ENCODE data around the gene ANK3. TPM values are rescaled to one million over a fixed set of nuclear protein-coding genes. Genes with fewer than 3 reads are reported as not detected.
A peak's percentile ranks its signal among the peaks of the same experiment; 100 is the strongest.

Gene ANK3
- total and polyA plus RNA-seq, 2 experiments from 2014 or later: 46.5 to 85.2 TPM

DNA sequence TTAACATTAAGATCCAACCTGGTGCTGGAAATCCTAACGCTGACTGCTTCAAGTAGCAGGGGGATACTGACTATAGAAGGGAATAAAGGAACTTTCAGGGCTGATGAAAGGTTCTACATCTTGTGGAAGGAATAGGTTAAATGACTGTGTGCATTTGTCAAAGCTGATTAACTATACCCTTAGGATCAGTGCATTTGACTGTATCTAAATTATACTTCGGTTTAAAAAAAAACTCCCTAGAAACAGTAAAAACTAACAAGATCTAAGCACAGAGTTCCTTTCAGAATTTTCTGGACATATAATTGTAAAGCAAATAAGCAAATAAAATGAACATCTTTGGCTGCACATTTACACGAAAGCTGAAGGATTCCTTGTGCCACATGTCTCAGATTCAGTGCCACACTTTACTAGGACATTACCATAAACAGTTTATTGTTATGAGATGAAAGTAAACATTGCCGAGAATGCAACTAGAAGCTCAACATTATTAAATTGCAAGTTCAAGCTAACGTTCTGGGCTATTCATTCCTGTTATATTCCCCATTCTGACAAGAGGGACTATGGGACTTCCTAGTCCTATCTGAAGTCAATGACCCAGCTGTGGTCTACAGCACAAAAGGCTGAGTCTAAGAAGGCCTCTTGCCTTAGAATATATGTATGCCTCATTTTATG, 20.7 kb downstream of the ANK3 start (continued):
- TF ChIP-seq, protein P1, sequence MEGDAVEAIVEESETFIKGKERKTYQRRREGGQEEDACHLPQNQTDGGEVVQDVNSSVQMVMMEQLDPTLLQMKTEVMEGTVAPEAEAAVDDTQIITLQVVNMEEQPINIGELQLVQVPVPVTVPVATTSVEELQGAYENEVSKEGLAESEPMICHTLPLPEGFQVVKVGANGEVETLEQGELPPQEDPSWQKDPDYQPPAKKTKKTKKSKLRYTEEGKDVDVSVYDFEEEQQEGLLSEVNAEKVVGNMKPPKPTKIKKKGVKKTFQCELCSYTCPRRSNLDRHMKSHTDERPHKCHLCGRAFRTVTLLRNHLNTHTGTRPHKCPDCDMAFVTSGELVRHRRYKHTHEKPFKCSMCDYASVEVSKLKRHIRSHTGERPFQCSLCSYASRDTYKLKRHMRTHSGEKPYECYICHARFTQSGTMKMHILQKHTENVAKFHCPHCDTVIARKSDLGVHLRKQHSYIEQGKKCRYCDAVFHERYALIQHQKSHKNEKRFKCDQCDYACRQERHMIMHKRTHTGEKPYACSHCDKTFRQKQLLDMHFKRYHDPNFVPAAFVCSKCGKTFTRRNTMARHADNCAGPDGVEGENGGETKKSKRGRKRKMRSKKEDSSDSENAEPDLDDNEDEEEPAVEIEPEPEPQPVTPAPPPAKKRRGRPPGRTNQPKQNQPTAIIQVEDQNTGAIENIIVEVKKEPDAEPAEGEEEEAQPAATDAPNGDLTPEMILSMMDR (conservative IDR thresholded peaks at IDR 0.05; ENCODE audit: low read depth in 2 of 2): no peak

DNA sequence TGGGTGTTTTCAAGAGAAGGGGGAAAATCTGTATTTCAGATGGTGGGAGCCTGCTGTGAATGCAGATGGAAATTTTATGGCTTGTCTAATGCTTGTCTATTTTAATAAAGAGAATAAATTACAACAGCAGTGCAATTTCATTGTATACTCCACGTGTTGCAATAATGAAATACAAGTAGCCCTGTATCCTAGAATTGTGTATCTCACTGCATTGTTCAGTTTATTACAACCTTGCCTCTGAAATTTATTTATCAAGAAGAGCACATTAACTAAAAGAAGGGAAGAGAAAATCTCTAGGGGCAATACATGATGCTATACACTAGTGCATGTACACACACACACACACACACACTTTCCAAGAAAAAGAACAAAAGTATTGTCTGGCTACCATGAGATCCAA, 21.8 kb downstream of the ANK3 start:
- no peak for DNase-seq (ENCODE audit: low spot score)
- Histone ChIP-seq H3K27me3 (ENCODE audit: insufficient read depth) (no peaks in the 10 kb centered on the region), H3K4me2 (no peak overlapping the region), H2AFZ (no peak overlapping the region), H3K9me2 (ENCODE audit: insufficient read depth) (no peaks in the 10 kb centered on the region), H3K36me3 (ENCODE audit: insufficient read depth) (no peaks in the 10 kb centered on the region), H3K27ac (ENCODE audit: low read depth) (no peak overlapping the region), H3K4me3 (no peak overlapping the region), H3F3A (replicated peaks; ENCODE audit: low read depth) (no peaks in the 10 kb centered on the region), H4K20me1 (replicated peaks; ENCODE audit: insufficient read depth) (no peaks in the 10 kb centered on the region), H3K4me1 (ENCODE audit: insufficient read depth) (peaks cover 7% of the 10 kb centered on the region; the same call in 1 of the 2 replicates), H3K79me2 (replicated peaks; ENCODE audit: insufficient read depth) (no peaks in the 10 kb centered on the region)
- H3K27me3 Mint-ChIP-seq (ENCODE audit: insufficient read depth, low read depth, poor library complexity): no peaks in the 10 kb centered on the region
- H3K9me3 Mint-ChIP-seq: no peaks in the 10 kb centered on the region
- ATAC-seq: no peak
- no peak overlapping the region for H3K4me3 Mint-ChIP-seq
- H3K27ac Mint-ChIP-seq: no peak overlapping the region
- H3K4me1 Mint-ChIP-seq: peaks cover 13% of the 10 kb centered on the region; the same call in 2 of the 3 replicates
- H3K36me3 Mint-ChIP-seq (ENCODE audit: low read depth): no peaks in the 10 kb centered on the region
- no peak for TF ChIP-seq POLR2AphosphoS5 (IDR thresholded peaks at IDR 0.05; ENCODE audit: low read depth)
- TF ChIP-seq ZNF114 (CRISPR knock-in tag; IDR thresholded peaks at IDR 0.05): no peak
- no peak for TF ChIP-seq EZH2 (IDR thresholded peaks at IDR 0.05; ENCODE audit: low read depth, unreplicated experiment)
- no peak for TF ChIP-seq STAT1 (IDR thresholded peaks at IDR 0.05; ENCODE audit: unreplicated experiment)

DNA sequence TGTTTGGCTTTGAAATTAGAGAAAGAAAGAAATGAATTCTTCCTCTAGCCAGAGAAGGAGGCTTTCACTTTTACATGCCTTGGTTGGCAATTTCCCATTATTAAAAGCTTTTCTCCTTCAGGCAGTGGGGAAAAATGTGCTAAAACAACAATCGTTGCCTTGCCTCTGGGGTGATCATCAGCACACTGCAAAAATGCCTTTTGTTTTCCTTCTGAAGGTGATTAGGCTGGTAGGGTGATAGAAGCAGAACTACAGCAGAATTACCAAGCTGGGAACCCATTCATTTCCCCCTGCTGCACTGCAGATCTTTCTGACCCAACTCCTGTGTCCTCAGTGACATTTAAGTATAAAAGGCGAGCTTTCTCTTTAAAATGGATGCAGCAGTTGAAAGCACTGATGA, 22.2 kb downstream of the ANK3 start:
- Mint-ChIP-seq H3K27me3 (ENCODE audit: insufficient read depth, low read depth, poor library complexity) (no peaks in the 10 kb centered on the region), H3K9me3 (no peaks in the 10 kb centered on the region), H3K4me1 (peaks cover 17% of the 10 kb centered on the region), H3K4me3 (no peak overlapping the region), H3K27ac (no peak overlapping the region; the same call in 1 of the 2 replicates), H3K36me3 (ENCODE audit: low read depth) (no peaks in the 10 kb centered on the region)
- Histone ChIP-seq H3K4me2 (no peak overlapping the region), H3K9me2 (ENCODE audit: insufficient read depth) (no peaks in the 10 kb centered on the region), H3F3A (replicated peaks; ENCODE audit: low read depth) (no peaks in the 10 kb centered on the region), H3K27me3 (ENCODE audit: insufficient read depth) (no peaks in the 10 kb centered on the region), H4K20me1 (replicated peaks; ENCODE audit: insufficient read depth) (no peaks in the 10 kb centered on the region), H2AFZ (no peak overlapping the region), H3K79me2 (replicated peaks; ENCODE audit: insufficient read depth) (no peaks in the 10 kb centered on the region), H3K27ac (ENCODE audit: low read depth) (no peak overlapping the region), H3K4me3 (no peak overlapping the region), H3K4me1 (ENCODE audit: insufficient read depth) (peaks cover 7% of the 10 kb centered on the region; the same call in 1 of the 2 replicates), H3K36me3 (ENCODE audit: insufficient read depth) (no peaks in the 10 kb centered on the region)
- DNase-seq (ENCODE audit: low spot score) (peak; percentile 23), ATAC-seq (peak; percentile 70)
- TF ChIP-seq JUNB (IDR thresholded peaks at IDR 0.05; ENCODE audit: unreplicated experiment) (no peak), STAT1 (IDR thresholded peaks at IDR 0.05; ENCODE audit: unreplicated experiment) (no peak), CREB1 (CRISPR knock-in tag; IDR thresholded peaks at IDR 0.05; ENCODE audit: low read depth) (no peak), EZH2 (IDR thresholded peaks at IDR 0.05; ENCODE audit: low read depth, unreplicated experiment) (no peak), ZNF114 (CRISPR knock-in tag; IDR thresholded peaks at IDR 0.05) (no peak), EZH2phosphoT487 (IDR thresholded peaks at IDR 0.05; ENCODE audit: unreplicated experiment) (no peak), ZNF331 (CRISPR knock-in tag; IDR thresholded peaks at IDR 0.05; ENCODE audit: low read depth) (no peak), POLR2AphosphoS5 (IDR thresholded peaks at IDR 0.05; ENCODE audit: low read depth) (no peak)
- TF ChIP-seq, protein P2, sequence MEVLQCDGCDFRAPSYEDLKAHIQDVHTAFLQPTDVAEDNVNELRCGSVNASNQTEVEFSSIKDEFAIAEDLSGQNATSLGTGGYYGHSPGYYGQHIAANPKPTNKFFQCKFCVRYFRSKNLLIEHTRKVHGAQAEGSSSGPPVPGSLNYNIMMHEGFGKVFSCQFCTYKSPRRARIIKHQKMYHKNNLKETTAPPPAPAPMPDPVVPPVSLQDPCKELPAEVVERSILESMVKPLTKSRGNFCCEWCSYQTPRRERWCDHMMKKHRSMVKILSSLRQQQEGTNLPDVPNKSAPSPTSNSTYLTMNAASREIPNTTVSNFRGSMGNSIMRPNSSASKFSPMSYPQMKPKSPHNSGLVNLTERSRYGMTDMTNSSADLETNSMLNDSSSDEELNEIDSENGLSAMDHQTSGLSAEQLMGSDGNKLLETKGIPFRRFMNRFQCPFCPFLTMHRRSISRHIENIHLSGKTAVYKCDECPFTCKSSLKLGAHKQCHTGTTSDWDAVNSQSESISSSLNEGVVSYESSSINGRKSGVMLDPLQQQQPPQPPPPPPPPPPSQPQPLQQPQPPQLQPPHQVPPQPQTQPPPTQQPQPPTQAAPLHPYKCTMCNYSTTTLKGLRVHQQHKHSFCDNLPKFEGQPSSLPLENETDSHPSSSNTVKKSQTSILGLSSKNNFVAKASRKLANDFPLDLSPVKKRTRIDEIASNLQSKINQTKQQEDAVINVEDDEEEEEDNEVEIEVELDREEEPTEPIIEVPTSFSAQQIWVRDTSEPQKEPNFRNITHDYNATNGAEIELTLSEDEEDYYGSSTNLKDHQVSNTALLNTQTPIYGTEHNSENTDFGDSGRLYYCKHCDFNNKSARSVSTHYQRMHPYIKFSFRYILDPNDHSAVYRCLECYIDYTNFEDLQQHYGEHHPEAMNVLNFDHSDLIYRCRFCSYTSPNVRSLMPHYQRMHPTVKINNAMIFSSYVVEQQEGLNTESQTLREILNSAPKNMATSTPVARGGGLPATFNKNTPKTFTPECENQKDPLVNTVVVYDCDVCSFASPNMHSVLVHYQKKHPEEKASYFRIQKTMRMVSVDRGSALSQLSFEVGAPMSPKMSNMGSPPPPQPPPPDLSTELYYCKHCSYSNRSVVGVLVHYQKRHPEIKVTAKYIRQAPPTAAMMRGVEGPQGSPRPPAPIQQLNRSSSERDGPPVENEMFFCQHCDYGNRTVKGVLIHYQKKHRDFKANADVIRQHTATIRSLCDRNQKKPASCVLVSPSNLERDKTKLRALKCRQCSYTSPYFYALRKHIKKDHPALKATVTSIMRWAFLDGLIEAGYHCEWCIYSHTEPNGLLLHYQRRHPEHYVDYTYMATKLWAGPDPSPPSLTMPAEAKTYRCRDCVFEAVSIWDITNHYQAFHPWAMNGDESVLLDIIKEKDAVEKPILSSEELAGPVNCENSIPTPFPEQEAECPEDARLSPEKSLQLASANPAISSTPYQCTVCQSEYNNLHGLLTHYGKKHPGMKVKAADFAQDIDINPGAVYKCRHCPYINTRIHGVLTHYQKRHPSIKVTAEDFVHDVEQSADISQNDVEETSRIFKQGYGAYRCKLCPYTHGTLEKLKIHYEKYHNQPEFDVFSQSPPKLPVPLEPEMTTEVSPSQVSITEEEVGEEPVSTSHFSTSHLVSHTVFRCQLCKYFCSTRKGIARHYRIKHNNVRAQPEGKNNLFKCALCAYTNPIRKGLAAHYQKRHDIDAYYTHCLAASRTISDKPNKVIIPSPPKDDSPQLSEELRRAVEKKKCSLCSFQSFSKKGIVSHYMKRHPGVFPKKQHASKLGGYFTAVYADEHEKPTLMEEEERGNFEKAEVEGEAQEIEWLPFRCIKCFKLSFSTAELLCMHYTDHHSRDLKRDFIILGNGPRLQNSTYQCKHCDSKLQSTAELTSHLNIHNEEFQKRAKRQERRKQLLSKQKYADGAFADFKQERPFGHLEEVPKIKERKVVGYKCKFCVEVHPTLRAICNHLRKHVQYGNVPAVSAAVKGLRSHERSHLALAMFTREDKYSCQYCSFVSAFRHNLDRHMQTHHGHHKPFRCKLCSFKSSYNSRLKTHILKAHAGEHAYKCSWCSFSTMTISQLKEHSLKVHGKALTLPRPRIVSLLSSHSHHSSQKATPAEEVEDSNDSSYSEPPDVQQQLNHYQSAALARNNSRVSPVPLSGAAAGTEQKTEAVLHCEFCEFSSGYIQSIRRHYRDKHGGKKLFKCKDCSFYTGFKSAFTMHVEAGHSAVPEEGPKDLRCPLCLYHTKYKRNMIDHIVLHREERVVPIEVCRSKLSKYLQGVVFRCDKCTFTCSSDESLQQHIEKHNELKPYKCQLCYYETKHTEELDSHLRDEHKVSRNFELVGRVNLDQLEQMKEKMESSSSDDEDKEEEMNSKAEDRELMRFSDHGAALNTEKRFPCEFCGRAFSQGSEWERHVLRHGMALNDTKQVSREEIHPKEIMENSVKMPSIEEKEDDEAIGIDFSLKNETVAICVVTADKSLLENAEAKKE (CRISPR knock-in tag; IDR thresholded peaks at IDR 0.05): no peak

Measured in GM23338 (cell line).